GM12892 (cell line): Measurements from ENCODE around the gene KRTAP13-2.

Experiments used
- POLR2A ChIP-seq: IDR thresholded peaks from 2 replicates; pipeline ENCODE4 v1.6.1; 2011; ENCODE audit warnings: low read depth, low read length, control low read depth
- POLR2AphosphoS5 ChIP-seq: IDR thresholded peaks from 2 replicates; pipeline ENCODE4 v1.6.1; 2011; ENCODE audit warnings: low read depth, low read length, control low read depth
- TAF1 ChIP-seq: IDR thresholded peaks from 2 replicates; pipeline ENCODE4 v1.6.1; 2011; ENCODE audit warnings: low read depth, mild to moderate bottlenecking, control low read depth, low read length, borderline replicate concordance

- TF ChIP-seq POLR2A (no peak), POLR2AphosphoS5 (no peak), TAF1 (no peak)
Observed at GRCh38 chr21:30333736-30334135, 38.3 kb downstream of the KRTAP13-2 start.
